VCaP (cell line): ENCODE results near the gene INHA.
A peak's percentile ranks its signal among the peaks of the same experiment; 100 is the strongest.

ENCODE experiments used
- H3K27ac ChIP-seq: fragments of 450-650 bp; 2 replicates; pipeline ENCODE4 v1.5.1; 2017
- CTCF ChIP-seq: fragments of 450-650 bp; conservative IDR thresholded peaks from 2 replicates; pipeline ENCODE4 v1.5.1; 2017; ENCODE audit warnings: mild to moderate bottlenecking, moderate library complexity

The INHA gene

GRCh38 chr2:219556413-219556812 is 15.7 kb upstream of the INHA start:
- no peak for TF ChIP-seq CTCF
- no peak overlapping the region for H3K27ac ChIP-seq

DNA sequence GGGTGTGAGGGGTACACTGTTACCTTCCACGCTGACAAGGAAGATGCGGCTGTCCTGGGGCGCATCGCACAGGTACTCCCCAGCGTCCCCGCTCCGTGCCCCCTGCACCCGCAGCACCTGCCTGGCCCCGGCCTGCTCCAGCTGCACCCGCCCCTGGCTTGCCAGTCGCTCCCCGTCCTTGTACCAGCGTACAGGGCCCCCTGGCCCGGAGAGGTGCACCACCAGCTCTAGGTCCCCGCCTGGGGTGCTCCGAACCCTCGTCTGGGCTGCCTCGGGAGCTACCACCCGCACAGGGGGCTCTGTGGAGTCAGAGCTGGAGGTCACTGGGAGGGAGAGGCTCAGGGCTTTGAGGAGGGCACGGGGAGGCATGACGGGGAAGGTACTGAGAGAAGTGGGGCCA is 14.8 kb upstream of the INHA start:
- H3K27ac ChIP-seq: no peak overlapping the region
- no peak for TF ChIP-seq CTCF

DNA sequence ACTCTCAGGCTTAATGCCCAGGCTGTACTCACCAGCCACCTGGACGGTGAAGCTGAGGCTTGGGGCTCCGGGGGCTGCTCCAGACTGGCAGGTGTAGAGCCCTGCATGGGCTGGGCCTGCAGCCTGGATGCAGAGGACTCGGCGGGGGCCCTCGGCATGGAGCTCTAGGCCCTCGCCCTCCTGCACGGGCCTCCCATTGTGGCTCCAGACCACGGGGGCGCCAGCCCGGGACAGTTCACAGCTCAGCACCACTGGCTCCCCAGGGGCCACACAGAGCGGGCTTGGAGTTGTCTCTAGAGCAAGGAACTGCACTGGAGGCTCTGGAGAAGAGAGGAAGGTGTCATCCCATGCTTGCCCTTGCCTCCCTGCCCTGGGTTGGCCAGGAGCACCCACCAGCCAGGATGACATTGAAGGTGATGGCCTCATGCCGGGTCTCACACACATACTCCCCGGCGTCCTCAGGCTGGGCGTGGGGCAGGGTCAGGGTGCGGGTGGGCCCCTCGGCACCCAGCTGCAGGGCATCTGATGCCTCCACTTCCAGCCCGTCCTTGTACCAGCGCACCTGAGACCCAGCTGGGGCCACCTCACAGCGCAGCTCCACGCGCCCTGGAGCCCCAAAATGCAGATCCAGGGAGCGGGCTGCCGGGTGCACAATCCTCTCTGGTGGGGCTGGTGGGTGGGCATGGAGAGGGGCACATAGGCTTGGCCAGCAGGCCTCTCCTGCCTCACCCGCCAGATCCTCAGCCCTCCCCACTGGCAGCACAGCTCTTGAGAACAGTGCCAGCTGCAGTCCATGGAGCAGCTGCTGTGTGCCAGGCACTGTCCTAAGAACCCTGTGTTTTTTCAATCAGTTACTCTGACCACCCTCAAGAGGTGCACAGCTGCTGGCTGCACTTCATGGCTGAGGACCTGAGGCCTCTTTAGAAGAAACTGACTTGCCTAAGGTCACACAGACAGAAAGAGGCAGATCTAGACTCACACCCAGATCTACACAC is 14.0 kb upstream of the INHA start:
- no peak overlapping the region for H3K27ac ChIP-seq
- TF ChIP-seq CTCF: no peak

- no peak for TF ChIP-seq CTCF
- no peak overlapping the region for H3K27ac ChIP-seq
These were observed 12.8 kb upstream of the INHA start for GRCh38 chr2:219559156-219559915.

DNA sequence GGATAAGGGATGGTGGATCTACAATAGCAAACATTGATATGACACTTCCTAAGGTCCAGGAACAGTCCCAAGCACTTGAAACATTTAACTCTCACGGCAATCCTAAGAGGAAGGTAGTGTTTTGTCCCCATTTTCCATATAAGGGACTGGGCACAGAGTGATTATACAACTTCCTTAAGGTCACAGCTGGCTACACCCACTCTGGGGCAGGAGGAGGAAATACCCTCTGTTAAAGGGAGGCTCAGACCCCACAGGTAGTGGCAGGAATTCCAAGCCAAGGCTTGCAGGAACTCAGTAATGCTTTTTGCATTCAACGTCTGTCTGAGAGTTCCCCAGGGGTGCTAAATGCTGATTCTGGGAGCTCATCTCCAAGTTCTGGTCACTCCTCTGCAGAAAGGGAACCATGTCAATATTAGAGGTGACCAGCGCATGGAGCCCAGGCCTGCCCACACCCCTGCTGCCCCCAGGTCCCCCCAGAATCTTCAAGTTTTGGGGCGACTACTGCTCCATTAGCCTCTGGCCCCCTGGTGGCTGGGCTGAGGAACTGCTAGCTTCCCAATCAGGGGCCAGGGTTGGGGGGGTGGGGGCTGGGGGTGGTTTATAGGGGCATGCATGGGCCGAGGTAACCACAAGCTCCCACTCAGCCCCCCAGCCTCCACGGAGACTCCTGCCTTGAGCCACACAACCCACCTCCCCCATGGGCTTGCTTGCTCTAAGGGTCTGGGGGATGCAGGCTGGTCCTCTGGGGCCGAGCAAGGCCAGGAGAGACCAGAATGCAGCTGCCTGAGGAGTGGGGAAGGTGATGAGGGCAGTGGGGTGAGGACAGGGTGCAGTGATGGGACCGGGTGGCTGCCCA is 11.8 kb upstream of the INHA start:
- TF ChIP-seq CTCF: peak; percentile 76
- no peak overlapping the region for H3K27ac ChIP-seq

GRCh38 chr2:219560893-219561178 is 11.3 kb upstream of the INHA start:
- H3K27ac ChIP-seq: no peak overlapping the region
- TF ChIP-seq CTCF: no peak
